GM10266 (cell line): ENCODE measurements around the gene MRGPRX2.

Experiments
- DNase-seq: peaks from one replicate; pipeline ENCODE4 v3.0.0; 2012; ENCODE audit errors: extremely low spot score
- CTCF ChIP-seq: IDR thresholded peaks from 2 replicates; pipeline ENCODE4 v1.5.1; 2012; ENCODE audit warnings: mild to moderate bottlenecking, low read depth; ENCODE audit not compliant: control insufficient read depth, insufficient read depth; ENCODE audit errors: missing control alignments

MRGPRX2 gene

GRCh38 chr11:19087658-19088057 is 27.1 kb upstream of the MRGPRX2 start:
- no peak for TF ChIP-seq CTCF
- no peak for DNase-seq

- TF ChIP-seq CTCF: no peak
- no peak for DNase-seq
Observed at GRCh38 chr11:19084661-19085315, 24.3 kb upstream of the MRGPRX2 start.

GRCh38 chr11:19083166-19083565 is 22.6 kb upstream of the MRGPRX2 start:
- TF ChIP-seq CTCF: no peak

GRCh38 chr11:19080579-19080993 is 20.1 kb upstream of the MRGPRX2 start:
- no peak for TF ChIP-seq CTCF
- no peak for DNase-seq

More at GRCh38 chr11:19083166-19083565, 22.6 kb upstream of the MRGPRX2 start:
- DNase-seq: no peak

GRCh38 chr11:19079643-19080440 is 19.3 kb upstream of the MRGPRX2 start:
- no peak for DNase-seq
- no peak for TF ChIP-seq CTCF

GRCh38 chr11:19077965-19078364 is 17.4 kb upstream of the MRGPRX2 start:
- TF ChIP-seq CTCF: no peak
- no peak for DNase-seq
